ENCODE results near the gene CABLES2.
"Not testable (repeated sequence)": the region's sequence is repeated elsewhere in the genome, so short reads cannot be mapped to it uniquely, and the experiment has no call there.

Gene CABLES2

DNA sequence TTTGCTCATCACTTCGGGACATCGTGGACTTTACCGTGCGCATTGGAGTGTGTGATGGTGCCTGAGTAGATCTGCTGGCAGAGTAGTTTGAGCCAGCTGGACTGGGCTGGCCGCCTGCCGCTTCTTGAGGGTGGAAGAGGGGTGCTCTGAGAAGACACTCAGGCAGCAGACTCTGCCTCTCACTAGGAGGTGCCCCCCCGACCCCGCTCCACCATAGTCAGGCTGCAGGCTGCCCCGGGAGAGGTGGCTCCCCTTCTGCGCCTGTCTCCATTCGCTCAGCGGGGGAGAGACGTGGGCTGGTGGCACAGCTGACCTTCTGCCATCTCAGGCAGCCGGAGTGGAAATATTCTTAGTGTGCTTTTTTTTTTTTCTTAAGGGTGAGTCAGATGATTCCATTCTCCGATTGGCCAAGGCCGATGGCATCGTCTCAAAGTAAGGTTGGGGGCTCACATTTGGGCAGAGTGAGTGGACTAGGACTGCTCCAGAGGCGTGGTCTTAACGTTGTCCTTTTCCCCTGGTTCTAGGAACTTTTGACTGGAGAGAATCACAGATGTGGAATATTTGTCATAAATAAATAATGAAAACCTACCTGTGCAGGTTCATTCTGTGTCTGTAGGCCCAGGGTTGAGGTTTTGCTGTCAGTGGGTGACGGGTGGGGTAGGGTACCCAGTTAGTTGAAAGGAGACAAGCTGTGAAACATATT, 19.0 kb downstream of the CABLES2 start:
- no peak for DNase-seq

DNA sequence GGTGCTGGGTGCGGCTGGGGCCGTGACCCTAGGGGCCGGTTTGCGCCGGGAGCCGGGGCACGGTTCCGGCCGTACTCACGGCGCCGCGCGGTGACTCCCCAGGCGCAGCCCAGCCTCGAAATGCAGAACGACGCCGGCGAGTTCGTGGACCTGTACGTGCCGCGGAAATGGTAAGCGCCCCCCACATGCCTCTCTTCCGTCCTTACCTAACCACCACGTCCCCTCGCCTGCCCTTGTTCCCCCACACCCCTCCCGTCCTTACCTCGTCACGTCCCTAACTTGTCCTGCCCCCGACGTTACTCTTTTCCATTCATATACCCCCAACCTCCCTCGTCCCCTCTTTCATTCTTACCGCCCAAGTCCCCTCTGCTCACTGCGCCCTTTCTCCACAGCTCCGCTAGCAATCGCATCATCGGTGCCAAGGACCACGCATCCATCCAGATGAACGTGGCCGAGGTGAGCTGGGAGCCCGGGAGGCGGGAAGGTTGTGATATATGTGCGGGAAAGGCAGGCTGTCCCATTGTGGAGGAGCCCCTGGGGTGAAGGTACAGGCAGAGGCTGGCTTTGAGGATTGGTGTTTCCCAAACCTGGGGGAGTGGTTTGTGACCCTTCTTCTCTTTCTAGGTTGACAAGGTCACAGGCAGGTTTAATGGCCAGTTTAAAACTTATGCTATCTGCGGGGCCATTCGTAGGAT, 19.7 kb downstream of the CABLES2 start:
- no peak for DNase-seq

DNA sequence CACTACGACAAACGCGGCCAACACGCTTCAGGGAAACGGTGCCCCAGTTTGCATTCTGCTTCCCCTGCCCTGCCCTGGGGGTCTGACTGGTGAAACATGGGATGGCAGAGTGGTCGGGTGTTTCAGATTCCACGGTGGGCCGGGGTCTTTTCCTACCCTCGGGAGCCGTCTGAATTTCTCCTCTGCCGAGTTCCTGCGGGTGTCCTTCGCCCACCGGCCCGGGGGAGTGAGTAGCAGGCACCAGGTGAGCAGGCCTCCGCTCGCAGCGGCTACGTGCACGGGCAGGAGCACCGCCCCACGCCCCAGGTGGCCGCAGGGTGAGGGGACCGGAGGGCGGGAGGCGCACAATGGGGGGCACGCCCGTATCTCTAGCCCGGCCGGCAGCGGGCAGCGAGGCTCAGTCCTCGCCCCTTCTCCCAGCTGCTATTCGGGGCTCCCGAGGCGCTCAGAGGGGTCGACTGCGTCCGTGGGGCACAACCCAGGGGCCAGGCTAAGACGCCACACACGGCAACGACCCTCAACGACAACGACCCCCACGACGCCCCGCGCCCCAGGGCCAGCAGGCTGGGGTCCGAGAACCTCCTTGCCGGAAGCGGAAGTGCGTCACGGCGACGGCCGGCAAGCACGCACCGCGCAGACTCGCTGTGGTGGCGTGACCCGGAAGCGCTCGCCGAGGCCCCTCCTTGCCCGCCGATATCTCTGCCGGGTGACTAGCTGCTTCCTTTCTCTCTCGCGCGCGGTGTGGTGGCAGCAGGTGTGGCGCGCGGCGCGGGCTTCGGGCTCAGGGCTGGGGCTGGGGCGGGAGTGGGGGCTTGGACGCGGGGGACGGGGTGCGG, 20.5 kb downstream of the CABLES2 start, which contains the start of gene RPS21:
TSS of gene RPS21 (plus strand) at position 721 of the 836 bp plus-strand sequence. CDS start 236 bp downstream, outside the sequence.
- peak; percentile 91 for DNase-seq

DNA sequence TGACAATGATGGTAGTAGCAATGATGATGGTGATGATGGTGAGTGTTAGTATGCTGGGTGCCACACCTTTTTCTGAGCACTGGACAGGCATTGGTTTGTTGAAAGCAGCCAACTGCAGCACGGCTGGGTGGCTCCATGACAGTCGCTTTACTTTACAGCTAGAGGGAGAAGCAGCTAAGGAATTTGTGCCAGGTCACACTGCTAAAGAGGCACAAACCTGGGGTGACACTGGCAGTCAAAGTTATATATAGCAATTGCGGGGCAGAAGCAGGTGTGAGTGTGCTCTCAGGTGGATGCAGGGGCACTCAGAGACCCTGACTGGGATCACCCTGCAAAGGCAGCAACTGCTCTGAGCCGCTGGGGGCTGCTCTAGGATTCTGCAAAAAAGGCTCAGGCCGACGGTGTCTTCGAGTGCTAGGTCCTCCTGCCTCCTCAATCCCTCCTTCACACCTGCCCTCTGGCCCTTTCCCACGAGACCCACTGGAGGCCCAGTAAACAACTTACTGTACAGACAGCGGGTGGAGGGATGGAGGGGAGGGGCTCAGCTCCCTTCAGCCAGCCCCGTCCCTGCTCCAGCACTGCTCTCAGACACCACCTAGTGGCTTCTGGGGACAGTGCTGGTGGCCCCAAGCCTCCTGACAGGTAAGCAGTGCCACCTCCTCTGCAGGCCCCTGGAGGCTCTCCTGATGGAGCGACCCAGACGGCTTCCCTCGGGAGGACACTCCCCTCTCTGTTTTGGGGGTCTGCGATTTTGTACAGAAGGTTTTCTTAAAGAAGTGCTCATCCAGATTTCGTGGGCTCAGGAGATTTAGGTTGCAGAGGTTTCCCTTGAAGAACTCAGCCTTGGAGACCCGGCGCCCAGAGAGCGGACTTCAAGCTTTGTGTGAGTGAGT, 24.5 kb downstream of the CABLES2 start:
- peak; percentile 74 for DNase-seq

DNA sequence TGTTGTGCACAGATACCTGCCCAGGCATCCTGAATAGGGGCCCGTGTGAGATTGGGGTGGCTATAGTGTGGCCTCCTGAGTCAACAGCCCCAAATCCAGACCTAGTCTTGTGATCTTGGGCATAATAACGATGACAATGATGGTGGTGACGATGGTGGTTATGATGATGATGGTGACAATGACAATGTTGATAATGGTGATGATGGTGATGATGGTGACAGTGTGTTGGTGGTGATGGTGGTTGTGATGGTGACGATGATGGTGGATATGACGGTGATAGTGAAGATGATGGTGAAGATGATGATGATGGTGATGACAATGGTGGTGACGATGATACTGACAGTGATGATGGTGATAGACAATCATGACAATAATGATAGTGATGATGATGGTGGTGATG, 25.2 kb downstream of the CABLES2 start:
- no peak for DNase-seq

DNA sequence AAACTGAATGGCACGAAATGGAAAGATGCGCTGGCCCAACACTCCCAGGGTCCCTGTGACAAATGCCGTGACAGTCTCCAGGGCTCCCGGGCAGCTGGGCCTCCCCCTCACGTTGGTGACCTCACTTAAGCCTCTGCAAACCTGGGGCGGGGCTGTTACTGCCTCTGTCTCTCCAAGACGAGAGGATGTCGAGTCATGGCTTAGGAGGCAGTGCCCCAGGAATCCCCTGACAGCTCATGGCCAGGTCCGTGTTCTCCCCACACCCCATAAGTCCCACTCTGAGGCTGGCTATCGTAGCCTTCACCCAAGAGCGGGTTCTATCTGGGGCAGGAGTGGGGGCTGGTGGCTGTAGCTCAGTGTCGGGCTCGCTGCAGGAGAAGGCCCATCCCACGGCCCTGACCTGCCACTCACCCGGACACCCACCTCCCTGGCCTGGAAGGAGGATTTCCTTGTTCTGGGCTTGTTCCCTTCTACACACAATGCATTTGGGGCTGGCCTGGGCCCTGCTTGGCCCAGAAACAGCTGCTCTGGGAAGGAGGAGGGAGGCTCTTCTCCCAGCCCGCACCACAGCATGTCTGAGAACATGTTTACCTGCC, 25.8 kb downstream of the CABLES2 start:
- DNase-seq, result no peak

DNA sequence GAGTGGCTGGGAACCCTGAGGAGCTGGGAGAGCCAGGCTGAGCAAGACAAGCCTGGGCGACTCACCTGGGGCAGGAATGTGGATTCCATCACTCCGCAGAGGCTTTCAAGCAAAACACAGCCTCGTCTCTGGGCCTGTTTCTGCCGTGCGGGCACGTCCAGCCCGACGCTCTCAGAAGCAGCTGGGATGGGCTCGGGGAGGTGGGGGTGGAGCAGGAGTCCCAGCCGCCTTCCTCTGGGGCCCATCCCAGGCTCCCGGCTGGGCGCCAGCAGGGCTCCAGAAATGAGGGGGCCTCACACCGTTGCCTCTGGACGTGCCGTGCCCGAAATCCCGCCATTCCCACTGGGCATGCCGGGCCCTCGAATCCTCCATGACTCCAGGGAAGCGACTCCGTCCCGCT, 28.9 kb downstream of the CABLES2 start:
- DNase-seq, result no peak

DNA sequence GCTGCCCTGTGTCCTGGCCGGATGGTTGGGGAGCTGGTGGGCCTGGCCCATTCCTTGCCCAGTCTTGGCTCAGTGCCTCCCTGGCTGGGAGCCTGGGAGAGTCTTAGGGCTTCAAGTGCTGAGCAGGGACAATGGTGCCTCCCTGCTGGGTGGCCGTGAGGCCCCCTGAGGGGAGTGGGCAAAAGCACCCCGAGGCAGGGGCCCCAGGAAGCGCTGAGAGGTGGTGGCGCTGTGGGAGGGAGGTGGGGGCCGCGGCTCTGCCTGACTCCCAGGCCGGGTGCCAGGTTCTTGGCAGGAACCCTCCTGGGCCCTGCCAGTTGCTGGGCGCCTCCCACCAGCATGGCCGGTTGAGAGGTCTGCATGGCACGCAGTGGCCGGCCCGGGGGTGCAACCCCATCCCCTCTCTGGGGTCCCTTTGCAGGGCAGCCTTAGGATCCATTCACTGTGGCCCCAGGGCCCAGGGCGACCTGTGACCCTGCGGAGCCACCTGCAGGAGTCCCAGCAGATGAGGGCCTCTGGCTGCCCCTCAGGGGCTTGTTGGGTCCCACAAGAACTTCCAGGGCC, 29.4 kb downstream of the CABLES2 start:
- DNase-seq, result no peak

DNA sequence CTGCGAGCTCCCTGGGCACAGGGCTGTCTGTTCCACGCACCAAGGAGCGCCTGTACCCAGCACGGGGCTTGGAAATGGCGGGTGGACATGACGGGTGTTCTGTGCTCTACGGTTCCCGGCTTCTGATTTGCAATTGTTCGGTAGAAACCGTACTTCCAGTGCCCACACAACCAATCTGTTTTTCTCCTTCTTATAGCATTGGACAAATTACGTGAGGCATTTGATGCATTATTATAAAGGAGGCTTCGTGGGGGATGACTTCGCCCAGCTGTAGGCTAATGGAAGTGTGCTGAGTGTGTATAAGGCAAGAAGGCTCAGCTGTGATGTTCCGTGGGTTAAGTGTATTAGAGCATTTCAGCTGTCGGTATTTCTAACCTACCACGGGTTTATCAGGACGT, 30.0 kb downstream of the CABLES2 start:
- DNase-seq, result no peak

DNA sequence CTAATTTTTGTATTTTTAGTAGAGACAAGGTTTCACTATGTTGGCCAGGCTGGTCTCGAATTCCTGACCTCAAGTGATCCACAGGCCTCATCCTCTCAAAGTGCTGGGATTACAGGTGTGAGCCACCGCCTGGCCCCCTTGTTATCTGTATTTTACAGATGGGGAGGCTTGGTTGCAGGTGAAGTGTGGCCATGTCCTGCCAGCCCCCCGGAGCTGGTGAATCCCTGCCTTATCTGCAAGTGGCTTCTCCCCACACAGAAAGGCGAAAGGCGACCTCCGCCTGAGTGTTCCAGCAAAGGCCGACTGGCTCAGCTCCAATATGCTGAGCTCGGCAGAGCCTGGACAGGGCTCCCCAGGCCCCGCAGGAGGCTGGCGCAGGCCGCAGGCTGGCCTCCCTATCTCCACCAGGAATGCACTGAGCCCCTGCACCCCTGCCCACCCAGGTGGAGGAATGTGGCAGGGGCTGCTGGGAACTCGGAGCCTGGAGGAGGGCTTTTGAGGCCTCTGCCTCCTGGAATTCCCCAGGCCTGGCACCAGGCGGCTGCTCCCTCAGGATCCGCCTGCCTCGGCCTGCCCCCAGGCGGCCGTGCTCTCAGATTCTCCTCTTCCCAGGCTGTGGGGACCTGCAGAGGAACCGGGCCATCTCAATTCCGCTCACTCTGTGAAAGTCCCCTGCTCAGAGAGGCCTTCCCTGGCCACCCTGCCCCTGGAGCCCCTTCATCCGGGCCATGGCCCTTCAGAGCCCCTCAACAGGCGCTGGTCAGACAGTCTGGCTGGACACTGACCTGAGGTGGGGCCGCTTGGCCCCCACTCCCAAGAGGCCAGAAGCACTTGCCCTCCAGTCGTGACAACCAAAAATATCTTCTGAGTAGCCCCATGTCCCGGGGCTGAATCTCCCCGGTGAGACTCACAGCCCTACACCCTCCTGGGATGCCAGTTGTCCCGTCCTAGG, 30.7 kb downstream of the CABLES2 start:
- DNase-seq, result no peak

DNA sequence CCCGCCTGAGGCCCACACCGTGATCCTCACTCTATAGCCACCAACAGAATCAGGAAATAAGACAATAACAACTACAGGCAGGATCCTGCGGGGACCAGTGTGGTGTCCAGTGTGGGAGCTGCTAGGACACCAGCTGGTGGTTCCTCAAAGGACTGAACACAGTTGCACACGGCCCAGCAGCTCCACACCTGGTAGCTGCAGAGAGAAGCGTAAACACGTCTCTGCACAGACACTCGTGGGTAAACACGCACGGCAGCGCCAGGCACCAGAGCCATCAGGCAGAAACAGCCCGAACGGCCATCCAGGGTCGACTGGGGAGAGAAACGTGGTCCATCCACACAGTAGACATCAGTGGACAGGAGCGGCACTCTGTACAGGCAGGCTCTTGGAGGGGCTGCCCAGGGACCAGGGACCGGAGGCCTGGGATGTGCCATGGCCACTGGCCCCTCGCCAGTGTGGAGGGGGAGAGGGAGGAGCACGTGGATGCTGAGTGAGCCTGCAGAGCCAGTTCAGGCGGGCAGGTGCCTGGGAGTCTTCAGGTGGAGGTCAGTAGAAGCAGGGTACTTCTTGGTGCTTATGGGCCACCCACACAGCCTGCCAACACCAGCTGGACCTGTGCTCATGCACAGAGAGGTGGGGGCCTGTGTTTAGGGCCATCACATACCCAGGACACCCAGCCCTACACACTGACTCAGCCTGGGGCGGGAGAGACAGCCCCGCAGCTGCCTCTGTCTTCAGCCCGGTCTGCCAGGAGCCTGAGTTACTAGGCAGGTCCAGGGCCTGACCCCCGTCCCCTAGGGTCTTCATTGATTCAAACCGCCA, 32.5 kb downstream of the CABLES2 start:
- DNase-seq, result no peak

DNA sequence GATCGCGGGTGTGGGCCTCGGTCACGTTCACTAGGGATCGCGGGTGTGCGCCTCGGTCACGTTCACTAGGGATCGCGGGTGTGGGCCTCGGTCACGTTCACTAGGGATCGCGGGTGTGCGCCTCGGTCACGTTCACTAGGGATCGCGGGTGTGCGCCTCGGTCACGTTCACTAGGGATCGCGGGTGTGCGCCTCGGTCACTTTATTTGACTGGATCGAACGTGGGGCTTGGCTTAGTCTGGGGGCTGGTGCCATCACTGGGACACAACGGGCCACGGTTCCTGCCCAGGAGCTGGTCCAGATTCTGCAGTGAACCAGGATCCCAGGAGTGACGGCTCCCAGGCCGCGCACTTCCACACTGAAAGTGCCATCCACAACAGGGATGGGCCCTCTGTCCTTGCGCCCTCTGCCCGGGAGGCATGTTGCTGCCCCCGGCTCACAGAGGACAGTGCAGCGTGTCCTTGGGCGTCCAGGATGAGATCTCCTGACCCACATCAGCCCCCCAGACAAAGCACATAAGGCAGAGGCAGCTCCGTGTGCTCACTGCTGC, 33.4 kb downstream of the CABLES2 start:
- DNase-seq, result not testable (repeated sequence)

DNA sequence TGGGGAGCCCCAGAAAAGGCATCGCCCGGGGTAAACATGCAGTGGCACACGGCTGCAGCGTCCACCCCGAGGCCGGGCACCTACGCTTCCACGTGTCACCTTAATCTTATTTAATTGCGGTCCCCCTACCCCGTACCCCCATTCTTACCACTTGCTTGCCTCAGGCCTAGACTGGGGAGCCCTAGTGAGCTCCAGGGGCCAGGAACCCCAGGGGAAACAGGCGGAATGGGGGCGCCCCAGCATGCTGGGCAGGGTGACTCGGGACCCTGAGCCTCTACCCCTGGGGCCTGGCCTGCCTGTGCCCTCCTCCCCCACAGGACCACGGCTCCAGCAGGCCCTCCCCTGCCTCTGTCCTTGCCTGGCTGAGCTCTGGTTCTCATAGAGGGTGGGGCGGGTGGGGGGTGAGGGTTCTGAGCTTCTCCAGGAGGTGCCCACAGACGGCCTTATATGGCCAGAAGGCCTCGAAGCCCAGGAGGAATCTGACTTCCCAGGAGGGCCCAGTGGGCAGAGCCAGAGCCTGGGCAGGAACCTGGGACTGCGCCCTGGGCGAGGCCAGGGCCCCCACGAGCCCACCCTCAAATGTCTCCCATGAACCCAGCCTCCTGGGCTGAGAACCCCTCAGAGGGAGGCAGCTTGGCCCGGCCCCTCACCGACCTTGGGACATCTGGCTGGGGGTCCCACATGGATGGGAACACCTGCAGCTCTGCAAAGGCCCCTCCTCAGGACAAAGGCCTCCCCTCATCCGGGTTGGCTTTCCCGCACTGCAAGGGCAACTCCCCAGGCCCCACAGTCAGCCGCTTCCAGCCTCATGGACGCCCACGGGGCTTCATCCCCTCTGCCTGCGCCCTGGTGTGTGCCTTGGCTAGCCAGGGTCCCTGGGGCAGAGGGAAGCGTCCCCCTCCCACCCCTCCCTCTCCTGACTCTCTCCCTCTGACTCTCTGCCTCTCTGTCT, 34.8 kb downstream of the CABLES2 start:
- no peak for DNase-seq

DNA sequence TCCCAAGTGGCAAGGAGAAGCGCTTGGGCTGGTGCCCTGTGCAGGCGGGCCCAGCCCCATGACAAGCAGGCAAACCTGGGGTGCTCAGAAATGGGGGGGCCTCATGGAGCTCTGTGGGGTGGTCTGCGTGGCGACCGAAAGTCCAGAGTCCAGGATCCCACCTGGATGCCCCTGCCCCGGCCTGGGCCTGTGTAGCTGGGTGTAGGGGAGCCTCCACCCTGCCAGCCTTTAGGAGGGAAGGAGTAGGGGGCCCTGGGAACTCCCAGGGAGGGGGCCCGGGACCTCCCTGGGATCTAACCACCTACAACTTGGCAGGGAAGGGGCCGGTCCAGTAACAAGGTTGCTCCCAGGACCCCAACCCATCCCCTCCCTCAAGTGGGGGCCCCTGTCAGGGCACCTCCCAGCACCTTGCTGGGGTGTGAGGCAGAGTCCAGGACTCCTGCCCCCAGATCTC, 35.5 kb downstream of the CABLES2 start:
- no peak for DNase-seq

DNA sequence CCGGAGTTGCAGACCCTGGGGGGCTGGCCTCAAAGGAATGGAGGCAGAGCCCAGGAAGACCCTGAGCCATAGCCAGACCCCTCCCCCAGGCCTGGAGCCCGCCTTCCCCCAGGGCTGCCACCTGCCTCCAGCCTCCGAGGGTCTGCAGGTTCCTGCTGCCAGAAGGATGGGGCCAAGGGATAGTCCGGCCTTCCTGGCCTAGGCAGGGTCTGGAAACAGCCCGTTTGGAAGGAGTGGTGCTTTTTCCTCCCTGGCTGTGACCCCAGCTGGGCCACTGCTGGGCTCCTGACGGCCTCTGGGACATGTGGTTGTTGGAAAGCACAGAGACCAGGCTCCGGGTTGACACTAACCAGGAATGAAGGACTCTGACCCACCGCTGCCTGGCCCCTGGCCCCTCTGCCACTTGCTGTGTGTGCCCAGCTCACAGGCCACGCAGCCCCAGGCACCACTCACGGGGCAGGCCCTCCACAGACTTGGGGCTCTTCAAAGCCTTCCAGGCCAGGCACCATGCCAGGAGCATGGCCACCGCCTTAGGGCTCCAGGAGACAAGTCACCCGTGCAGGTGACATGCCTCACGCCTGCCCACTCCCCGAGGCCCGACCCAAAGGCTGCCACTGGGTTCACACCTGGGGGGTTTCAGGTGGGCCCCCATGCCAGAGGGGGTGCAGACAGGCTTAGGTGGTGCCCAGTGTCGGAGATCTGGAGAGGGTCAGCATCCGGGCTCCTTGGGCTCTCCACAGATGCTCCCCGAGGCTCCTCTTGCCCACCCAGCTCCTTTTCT, 36.1 kb downstream of the CABLES2 start:
- DNase-seq, result no peak

DNA sequence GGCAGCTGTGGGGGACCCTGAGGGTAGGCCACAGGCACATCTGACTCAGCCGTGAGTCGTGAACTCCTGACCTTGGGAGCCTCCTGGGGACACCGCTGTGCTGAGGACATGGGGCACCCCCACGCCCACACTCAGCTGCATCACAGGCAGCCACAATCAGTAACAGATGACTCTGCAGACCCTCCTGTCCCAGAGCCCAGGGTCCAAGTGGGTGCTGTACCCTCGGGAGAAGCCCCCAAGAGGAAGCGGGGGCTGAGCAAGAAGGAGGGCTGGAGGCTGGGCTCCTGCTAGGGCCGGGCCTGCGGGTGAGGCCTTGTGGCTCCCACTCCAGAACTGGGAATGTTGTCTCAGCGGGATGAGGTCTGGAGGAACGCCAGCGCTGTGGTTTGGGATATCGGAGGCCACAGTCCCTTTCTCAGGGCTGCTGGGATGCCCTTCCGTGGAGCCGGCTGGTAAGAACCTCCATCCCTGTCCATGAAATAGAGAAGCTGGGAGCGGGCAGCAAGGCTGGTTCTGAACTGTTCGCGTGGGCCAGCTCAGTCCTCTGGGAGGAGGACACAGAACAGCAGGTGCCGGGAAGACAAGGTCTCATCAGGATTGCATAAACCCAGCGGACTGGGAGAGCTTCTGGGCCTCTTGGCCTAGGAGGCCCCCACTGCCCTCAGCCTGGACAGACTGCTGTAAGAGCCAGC, 36.8 kb downstream of the CABLES2 start:
- no peak for DNase-seq

DNA sequence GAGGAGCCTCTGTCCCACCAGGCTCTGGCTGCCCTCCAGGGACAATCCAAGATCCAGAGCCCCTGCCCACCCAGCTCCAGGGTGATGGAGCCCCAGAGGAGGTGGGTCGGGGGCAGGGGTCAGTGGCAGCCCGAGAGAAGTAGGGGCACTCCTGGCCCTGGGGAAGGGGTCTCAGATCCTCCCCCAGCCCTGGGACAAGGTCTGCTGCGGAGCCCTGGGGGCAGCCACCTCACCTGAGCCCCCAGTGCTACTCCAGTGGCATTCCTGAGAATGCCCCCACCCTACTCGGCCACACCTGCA, 37.3 kb downstream of the CABLES2 start:
- no peak for DNase-seq
